Lower lobe of right lung (tissue), 2 donors: Measurements from ENCODE around the gene RAB6C. TPM values are rescaled to one million over a fixed set of nuclear protein-coding genes. Genes with fewer than 3 reads are reported as not detected.
"Not testable (repeated sequence)": the region's sequence is repeated elsewhere in the genome, so short reads cannot be mapped to it uniquely, and the experiment has no call there.

ENCODE experiments used
- ATAC-seq, 2 donors: fragments of 200-7000 bp; cut with Tn5 transposase; one replicate each; pipeline ENCODE4 v1.9.1; 2020 to 2022; ENCODE audit warnings: mild to moderate bottlenecking in 2 of 2, moderate library complexity in 2 of 2
- DNase-seq: peaks from one replicate; pipeline ENCODE4 v3.0.0-alpha.2; 2020
- H3K27ac ChIP-seq: fragments of 200-600 bp; one replicate; pipeline ENCODE4 v1.8.0; 2022
- H3K27me3 ChIP-seq: fragments of 200-600 bp; one replicate; pipeline ENCODE4 v1.8.0; 2022; ENCODE audit warnings: low read depth
- H3K36me3 ChIP-seq: fragments of 200-600 bp; one replicate; pipeline ENCODE4 v1.8.0; 2022; ENCODE audit warnings: mild to moderate bottlenecking
- H3K4me1 ChIP-seq: fragments of 200-600 bp; one replicate; pipeline ENCODE4 v1.8.0; 2022
- H3K4me3 ChIP-seq: fragments of 200-600 bp; one replicate; pipeline ENCODE4 v1.8.0; 2022; ENCODE audit warnings: mild to moderate bottlenecking
- H3K9me3 ChIP-seq: fragments of 200-600 bp; one replicate; pipeline ENCODE4 v1.8.0; 2022
- CTCF ChIP-seq: fragments of 200-600 bp; IDR thresholded peaks from one replicate; pipeline ENCODE4 v1.8.0; 2022; ENCODE audit warnings: antibody characterized with exemption, mild to moderate bottlenecking
- intact Hi-C: fragments of 100-400 bp; cut with DNase I; formaldehyde crosslinking; loops from one replicate; pipeline ENCODE4 v1.11.0; 2022
- total RNA-seq: library from RNA; stranded (reverse); fragmentation: NEBNext Ultra II Directional; extraction: Animal tissue kit (Norgen Biotek cat#: 25700); gene quantifications from one replicate; pipeline ENCODE4 v1.2.1, GENCODE V29; 2021
- donor health status: DM: no; HTN: yes; CAD: no; lungs with severe emphysema.

The RAB6C gene
- total RNA-seq, 1 donor from 2014 or later: not detected

DNA sequence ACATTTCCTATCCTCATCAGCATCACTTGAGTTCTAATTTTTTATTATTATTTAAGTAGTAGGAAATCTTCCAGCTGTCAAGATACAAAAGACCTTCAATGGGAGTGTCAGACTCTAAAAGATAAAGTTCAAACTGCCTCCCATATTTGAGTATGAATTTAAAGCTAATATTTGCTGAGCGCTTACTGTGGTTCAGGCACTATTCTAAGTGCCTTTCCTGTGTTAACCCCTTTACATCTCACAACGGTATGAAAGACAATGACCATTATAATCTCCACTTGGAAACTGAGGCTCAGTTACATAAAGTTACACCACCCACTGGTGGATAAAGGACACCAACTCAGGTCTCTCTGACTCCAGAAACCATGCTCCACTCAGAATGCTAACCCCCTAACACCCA is 39.9 kb downstream of the RAB6C start:
- H3K36me3 ChIP-seq: no peaks in the 10 kb centered on the region
- no peaks in the 10 kb centered on the region for H3K4me1 ChIP-seq
- no peak overlapping the region for H3K4me3 ChIP-seq
- no peak for TF ChIP-seq CTCF
- no peaks in the 10 kb centered on the region for H3K27me3 ChIP-seq
- H3K9me3 ChIP-seq: no peaks in the 10 kb centered on the region
- intact Hi-C loops: no loop called here
- no peak overlapping the region for H3K27ac ChIP-seq
- ATAC-seq: no peak
- DNase-seq: no peak

DNA sequence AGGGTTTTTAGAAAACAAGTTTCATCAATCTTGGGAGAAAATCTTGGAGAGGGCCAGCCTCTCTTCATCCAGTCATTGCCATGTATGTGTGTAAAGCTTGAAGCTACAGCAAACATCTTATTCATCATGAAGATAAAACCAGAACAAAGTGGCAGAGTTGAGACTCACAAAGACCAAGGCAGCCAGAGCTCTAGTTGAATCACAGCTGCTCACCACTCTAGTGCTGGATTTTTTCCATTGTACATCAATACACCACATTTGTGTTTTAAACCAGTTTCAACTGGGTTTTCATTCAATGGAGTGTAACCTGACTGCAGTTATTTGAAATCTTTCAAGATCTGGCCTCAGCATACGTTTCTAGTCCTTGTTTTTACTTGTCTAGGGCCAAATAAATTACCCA is 40.6 kb downstream of the RAB6C start:
- ATAC-seq, H3K4me1 ChIP-seq, H3K9me3 ChIP-seq, H3K27me3 ChIP-seq, H3K4me3 ChIP-seq, H3K36me3 ChIP-seq, intact Hi-C loops, H3K27ac ChIP-seq, DNase-seq: not testable (repeated sequence)

- H3K27ac ChIP-seq, H3K9me3 ChIP-seq, ATAC-seq, DNase-seq, H3K36me3 ChIP-seq, intact Hi-C loops, H3K4me3 ChIP-seq, H3K27me3 ChIP-seq, H3K4me1 ChIP-seq: not testable (repeated sequence)
These were observed 46.5 kb downstream of the RAB6C start for GRCh38 chr2:130025931-130026330.

Other genes starting within 250 kb of the RAB6C start
- not detected for gene POTEF, start 149.6 kb downstream of the RAB6C start, total RNA-seq
- 7.2 TPM for gene CCDC74B, start 165.4 kb downstream of the RAB6C start, total RNA-seq
- 35.7 TPM for gene SMPD4, start 201.9 kb downstream of the RAB6C start, total RNA-seq
- gene MZT2B, start 202.6 kb downstream of the RAB6C start, total RNA-seq: 125 TPM
- gene TUBA3E, start 218.8 kb downstream of the RAB6C start, total RNA-seq: not detected